Activated CD4-positive, alpha-beta T cell treated with anti-CD3 and anti-CD28 coated beads, Interleukin-2, amount 50 U/mL, for 4 hours (primary cell): ENCODE results near the gene APOBEC3B.
A peak's percentile ranks its signal among the peaks of the same experiment; 100 is the strongest.
"Not testable (repeated sequence)": the region's sequence is repeated elsewhere in the genome, so short reads cannot be mapped to it uniquely, and the experiment has no call there.

Experiments
- DNase-seq, 2 experiments: peaks; one replicate each; pipeline ENCODE4 v3.0.0-alpha.2; 2020

APOBEC3B gene

DNA sequence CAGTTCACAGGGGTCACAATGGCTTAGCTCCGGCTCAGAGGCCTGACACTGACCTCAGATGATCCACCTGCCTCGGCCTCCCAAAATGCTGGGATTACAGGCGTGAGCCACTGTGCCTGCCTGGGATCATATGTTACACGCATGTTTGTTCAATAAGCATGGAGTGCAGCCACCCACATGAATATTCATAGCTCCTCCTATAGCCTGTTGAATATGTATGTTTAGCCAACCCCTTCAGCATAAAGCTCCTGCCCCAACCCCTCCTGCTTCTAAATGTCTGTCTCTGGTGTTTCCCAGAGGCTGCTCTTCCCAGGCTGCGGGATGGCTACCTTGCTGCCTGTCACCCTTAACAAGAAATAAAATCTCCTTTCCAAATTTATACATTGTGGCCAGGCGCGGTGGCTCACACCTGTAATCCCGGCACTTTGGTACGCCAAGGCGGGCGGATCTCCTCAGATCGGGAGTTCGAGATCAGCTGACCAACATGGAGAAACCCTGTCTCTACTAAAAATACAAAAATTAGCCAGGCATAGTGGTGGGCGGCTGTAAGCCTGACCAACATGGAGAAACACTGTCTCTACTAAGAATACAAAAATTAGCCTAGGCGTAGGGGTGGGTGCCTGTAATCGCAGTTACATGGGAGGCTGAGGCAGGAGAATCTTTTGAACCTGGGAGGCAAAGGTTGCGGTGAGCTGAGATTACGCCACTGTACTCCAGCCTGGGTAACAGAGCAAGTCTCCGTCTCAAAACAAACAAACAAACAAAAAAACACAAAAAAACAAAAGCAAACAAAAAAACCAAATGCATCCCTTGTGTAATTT lies 57.4 kb downstream of the APOBEC3B start:
- DNase-seq, result no peak

- DNase-seq, result not testable (repeated sequence)
These were observed 58.0 kb downstream of the APOBEC3B start for GRCh38 chr22:39040155-39040537.

DNA sequence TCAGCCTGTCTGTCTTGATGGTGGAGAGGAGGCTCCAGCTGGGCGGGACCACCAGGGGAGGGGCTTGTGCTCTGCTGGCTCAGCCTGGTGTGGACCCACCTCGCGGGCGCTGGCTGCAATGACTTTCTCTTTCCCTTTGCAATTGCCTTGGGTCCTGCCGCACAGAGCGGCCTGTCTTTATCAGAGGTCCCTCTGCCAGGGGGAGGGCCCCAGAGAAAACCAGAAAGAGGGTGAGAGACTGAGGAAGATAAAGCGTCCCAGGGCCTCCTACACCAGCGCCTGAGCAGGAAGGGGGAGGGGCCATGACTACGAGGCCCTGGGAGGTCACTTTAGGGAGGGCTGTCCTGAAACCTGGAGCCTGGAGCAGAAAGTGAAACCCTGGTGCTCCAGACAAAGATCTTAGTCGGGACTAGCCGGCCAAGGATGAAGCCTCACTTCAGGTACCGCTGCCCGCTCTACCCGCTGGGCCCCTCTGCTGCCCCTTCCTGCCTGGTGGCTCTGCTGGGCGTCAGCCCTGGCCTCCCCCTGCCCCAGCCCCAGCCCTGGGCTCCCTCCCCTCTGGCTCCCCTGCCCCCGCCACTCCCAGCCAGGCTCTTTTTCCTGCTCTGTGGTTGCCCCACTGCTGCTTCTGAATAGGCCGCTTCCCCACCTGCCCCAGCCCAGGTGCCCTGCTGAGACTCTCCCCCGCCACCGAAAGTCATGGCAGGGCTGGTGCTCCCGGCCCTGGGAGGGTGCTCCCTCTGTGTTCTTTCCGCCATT lies 58.6 kb downstream of the APOBEC3B start, which contains the start of gene APOBEC3F:
TSS of gene APOBEC3F (plus strand) at position 327 of the 759 bp plus-strand sequence. CDS start at position 424, 97 bp downstream.
- DNase-seq, result peak; percentile 59 to 63

- DNase-seq, result no peak
These were observed 59.8 kb downstream of the APOBEC3B start for GRCh38 chr22:39041908-39042307.
